ENCODE measurements around the gene ZNRD2. TPM values are rescaled to one million over a fixed set of nuclear protein-coding genes. Genes with fewer than 3 reads are reported as not detected.

ZNRD2 gene
- total RNA-seq, 1 experiment from 2014 or later = 45.8 TPM

GRCh38 chr11:65580756-65581155 is 10.5 kb downstream of the ZNRD2 start:
- no peak for TF ChIP-seq CTCF (conservative IDR thresholded peaks at IDR 0.05)
- Histone ChIP-seq H3K56ac (ENCODE audit: insufficient read length, low read depth, low read length) (no peak overlapping the region), H3K14ac (ENCODE audit: insufficient read depth, low read length) (no peak overlapping the region), H3K4ac (ENCODE audit: low read depth, low read length) (no peak overlapping the region), H2AK5ac (ENCODE audit: insufficient read length, low read length) (no peak overlapping the region), H2AFZ (ENCODE audit: low read length) (no peak overlapping the region), H3K79me1 (ENCODE audit: insufficient read depth, low read depth, low read length, poor library complexity, severe bottlenecking) (no peaks in the 10 kb centered on the region), H2BK5ac (ENCODE audit: insufficient read length, low read length) (no peak overlapping the region), H3K23ac (ENCODE audit: insufficient read length, low read depth, low read length) (no peak overlapping the region), H4K91ac (ENCODE audit: insufficient read length, low read depth, low read length) (no peak overlapping the region), H3K27ac (ENCODE audit: insufficient read length, low read depth, low read length) (no peak overlapping the region), H3K9ac (ENCODE audit: extremely low read depth, insufficient read length, low read length) (no peak overlapping the region), H3K27me3 (ENCODE audit: insufficient read depth, low read length) (peaks cover 2% of the 10 kb centered on the region; the same call in 1 of the 2 replicates), H2BK120ac (ENCODE audit: low read depth, low read length, poor library complexity, severe bottlenecking) (no peak overlapping the region), H3K18ac (ENCODE audit: insufficient read length, low read depth, low read length) (no peak overlapping the region), H4K8ac (replicated peaks; ENCODE audit: insufficient read length, low read depth, low read length) (no peak overlapping the region), H2BK12ac (ENCODE audit: insufficient read length, low read depth, low read length) (no peak overlapping the region), H3K23me2 (ENCODE audit: insufficient read length, low read depth, low read length, poor library complexity, severe bottlenecking) (no peaks in the 10 kb centered on the region), H3K79me2 (ENCODE audit: insufficient read depth, low read length) (no peaks in the 10 kb centered on the region), H4K20me1 (ENCODE audit: control insufficient read depth, insufficient read depth, insufficient read length) (no peaks in the 10 kb centered on the region), H3T11ph (ENCODE audit: low read length) (no peak overlapping the region), H2BK15ac (ENCODE audit: low read depth, low read length) (no peak overlapping the region), H2BK20ac (ENCODE audit: low read depth, low read length, poor library complexity, severe bottlenecking) (no peak overlapping the region), H3K4me2 (ENCODE audit: insufficient read depth, insufficient read length, low read length) (no peak overlapping the region), H3K9me3 (ENCODE audit: control insufficient read depth, low read depth, low read length) (no peaks in the 10 kb centered on the region), H3K4me1 (ENCODE audit: insufficient read depth, low read length) (no peaks in the 10 kb centered on the region), H4K5ac (ENCODE audit: insufficient read length, low read depth, low read length) (no peak overlapping the region)
- H3K36me3 Mint-ChIP-seq (ENCODE audit: insufficient read depth in 1 of 3, low read depth in 3 of 3) = no peaks in the 10 kb centered on the region
- DNase-seq = no peak
- no peak overlapping the region for H3K27ac Mint-ChIP-seq
- H3K9me3 Mint-ChIP-seq = no peaks in the 10 kb centered on the region
- H3K4me3 Mint-ChIP-seq = no peak overlapping the region
- peaks cover 5 to 13% of the 10 kb centered on the region in 2 experiments; a peak in 2 of 4 replicates for H3K4me1 Mint-ChIP-seq
- H3K27me3 Mint-ChIP-seq (ENCODE audit: low read depth) = peaks cover 21% of the 10 kb centered on the region
- WGBS (ENCODE audit: extremely low coverage, insufficient read length, low lambda C conversion rate) = no CpG with 5 or more reads among the region's 8 CpGs

Data from H9 (cell line).